HEK293 (cell line): ENCODE data around the gene THBS3.

Source experiments
- FEZF1 ChIP-seq: fragments of 450-650 bp; formaldehyde crosslinking; IDR thresholded peaks from 2 replicates; pipeline ENCODE4 v1.5.1; 2016; ENCODE audit warnings: missing biosample characterization, missing genetic modification characterization
- HOXA7 ChIP-seq: sonication (generic); formaldehyde crosslinking; IDR thresholded peaks from 2 replicates; pipeline ENCODE4 v1.8.1; 2022; ENCODE audit warnings: missing genetic modification reagents, borderline replicate concordance
- KLF9 ChIP-seq: fragments of 450-650 bp; formaldehyde crosslinking; IDR thresholded peaks from 2 replicates; pipeline ENCODE4 v1.5.1; 2016; ENCODE audit warnings: missing biosample characterization, missing genetic modification characterization, low read depth
- PRDM1 ChIP-seq: fragments of 450-650 bp; formaldehyde crosslinking; IDR thresholded peaks from 2 replicates; pipeline ENCODE4; 2016; ENCODE audit warnings: missing biosample characterization, missing genetic modification characterization
- SP2 ChIP-seq: fragments of 450-650 bp; formaldehyde crosslinking; IDR thresholded peaks from 2 replicates; pipeline ENCODE4 v1.5.1; 2016; ENCODE audit warnings: missing biosample characterization, missing genetic modification characterization
- SP3 ChIP-seq: fragments of 450-650 bp; formaldehyde crosslinking; IDR thresholded peaks from 2 replicates; pipeline ENCODE4 v1.5.1; 2016; ENCODE audit warnings: missing biosample characterization, missing genetic modification characterization
- TCF7L2 ChIP-seq: IDR thresholded peaks from 2 replicates; pipeline ENCODE4 v1.6.1; 2011; ENCODE audit warnings: low read depth, mild to moderate bottlenecking, inconsistent platforms, low read length, moderate library complexity, borderline replicate concordance
- ZFHX2 ChIP-seq: fragments of 450-650 bp; formaldehyde crosslinking; conservative IDR thresholded peaks from 2 replicates; pipeline ENCODE4 v1.5.1; 2016; ENCODE audit warnings: missing biosample characterization, missing genetic modification characterization
- ZIC2 ChIP-seq: fragments of 450-650 bp; formaldehyde crosslinking; IDR thresholded peaks from 2 replicates; pipeline ENCODE4 v1.5.1; 2016; ENCODE audit warnings: missing biosample characterization, missing genetic modification characterization
- ZNF2 ChIP-seq: fragments of 450-650 bp; formaldehyde crosslinking; IDR thresholded peaks from 2 replicates; pipeline ENCODE4 v1.5.1; 2016; ENCODE audit warnings: missing biosample characterization, missing genetic modification characterization
- ZNF548 ChIP-seq: fragments of 450-650 bp; formaldehyde crosslinking; IDR thresholded peaks from 2 replicates; pipeline ENCODE4 v1.5.1; 2016; ENCODE audit warnings: missing biosample characterization, missing genetic modification characterization
- ZNF549 ChIP-seq: fragments of 450-650 bp; IDR thresholded peaks from 2 replicates; pipeline ENCODE4 v1.5.1; 2018; ENCODE audit warnings: missing biosample characterization, missing genetic modification characterization, mild to moderate bottlenecking, inconsistent platforms, moderate library complexity
- ZNF610 ChIP-seq: fragments of 450-650 bp; formaldehyde crosslinking; IDR thresholded peaks from 2 replicates; pipeline ENCODE4 v1.5.1; 2016; ENCODE audit warnings: missing biosample characterization, missing genetic modification characterization, borderline replicate concordance
- ZNF626 ChIP-seq: fragments of 450-650 bp; sonication (Bioruptor Pico); formaldehyde crosslinking; IDR thresholded peaks from 2 replicates; pipeline ENCODE4 v1.5.1; 2018; ENCODE audit warnings: missing biosample characterization, missing genetic modification characterization, inconsistent platforms
- ZNF677 ChIP-seq: fragments of 450-650 bp; IDR thresholded peaks from 2 replicates; pipeline ENCODE4 v1.5.0; 2018; ENCODE audit warnings: missing biosample characterization, mild to moderate bottlenecking, missing genetic modification characterization, moderate library complexity
- ZNF76 ChIP-seq: fragments of 450-650 bp; formaldehyde crosslinking; IDR thresholded peaks from 2 replicates; pipeline ENCODE4; 2016; ENCODE audit warnings: low read depth, missing biosample characterization, missing genetic modification characterization, borderline replicate concordance
- TF ChIP-seq, protein P1 (sequence below): fragments of 450-650 bp; formaldehyde crosslinking; IDR thresholded peaks from 2 replicates; pipeline ENCODE4 v1.5.1; 2016; ENCODE audit warnings: missing biosample characterization, missing genetic modification characterization
- TF ChIP-seq, protein P2 (sequence below): fragments of 450-650 bp; formaldehyde crosslinking; IDR thresholded peaks from 2 replicates; pipeline ENCODE4 v1.5.1; 2016; ENCODE audit warnings: missing biosample characterization, missing genetic modification characterization
- TF ChIP-seq, protein P3 (sequence below): fragments of 450-650 bp; formaldehyde crosslinking; IDR thresholded peaks from 2 replicates; pipeline ENCODE4 v1.5.1; 2017; ENCODE audit warnings: missing biosample characterization, missing genetic modification characterization
- TF ChIP-seq, protein P4 (sequence below): fragments of 450-650 bp; formaldehyde crosslinking; IDR thresholded peaks from 2 replicates; pipeline ENCODE4 v1.5.1; 2016; ENCODE audit warnings: missing biosample characterization, missing genetic modification characterization
- TF ChIP-seq, protein P5 (sequence below): fragments of 450-650 bp; IDR thresholded peaks from 2 replicates; pipeline ENCODE4 v1.5.1; 2018; ENCODE audit warnings: missing biosample characterization, missing genetic modification characterization
- TF ChIP-seq, protein P6 (sequence below): fragments of 450-650 bp; formaldehyde crosslinking; IDR thresholded peaks from 2 replicates; pipeline ENCODE4 v1.5.1; 2017; ENCODE audit warnings: missing biosample characterization, missing genetic modification characterization
- TF ChIP-seq, protein P7 (sequence below): fragments of 450-650 bp; formaldehyde crosslinking; IDR thresholded peaks from 2 replicates; pipeline ENCODE4 v1.5.1; 2017; ENCODE audit warnings: missing biosample characterization, missing genetic modification characterization
- TF ChIP-seq, protein P8 (sequence below): fragments of 450-650 bp; formaldehyde crosslinking; IDR thresholded peaks from 2 replicates; pipeline ENCODE4 v1.5.1; 2016; ENCODE audit warnings: missing biosample characterization, missing genetic modification characterization

THBS3 gene

DNA sequence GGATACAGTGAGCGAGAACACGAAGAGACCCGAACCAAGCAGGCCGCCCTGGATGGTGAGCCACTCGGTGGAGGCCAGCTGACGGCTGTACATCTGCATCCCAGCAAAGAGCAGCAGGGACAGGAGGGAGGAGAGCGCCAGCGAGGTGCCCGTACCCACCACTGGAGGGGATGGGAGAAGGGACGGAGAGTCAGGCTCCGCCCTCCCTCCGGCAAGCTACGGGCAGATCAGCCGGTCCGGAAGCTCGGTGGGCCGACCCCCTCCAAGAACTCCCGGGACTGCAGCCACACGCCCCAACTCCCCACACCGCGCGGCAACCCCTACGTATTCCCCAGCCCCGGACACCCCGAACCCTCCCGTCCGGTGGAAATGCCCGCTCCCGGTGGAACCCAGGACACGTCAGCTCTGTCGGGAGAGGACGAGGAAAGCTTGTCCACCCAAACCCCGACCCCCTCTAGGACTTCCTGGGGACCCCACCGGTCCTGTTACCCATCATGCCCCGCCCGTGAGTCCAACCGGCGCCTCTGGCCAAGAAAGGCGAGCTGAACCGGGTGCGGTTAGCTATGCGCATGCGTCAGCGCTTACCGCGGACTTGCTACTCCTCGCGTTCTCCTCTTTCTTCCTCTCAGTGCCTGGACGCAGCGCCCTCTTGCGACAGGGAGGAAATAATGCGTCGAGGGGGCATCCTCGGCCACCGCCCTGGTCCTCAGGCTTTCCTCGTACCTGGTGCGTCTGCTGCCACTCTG lies 34.8 kb downstream of the THBS3 start, which contains the start of gene KRTCAP2 (continued):
- TF ChIP-seq, protein P1, sequence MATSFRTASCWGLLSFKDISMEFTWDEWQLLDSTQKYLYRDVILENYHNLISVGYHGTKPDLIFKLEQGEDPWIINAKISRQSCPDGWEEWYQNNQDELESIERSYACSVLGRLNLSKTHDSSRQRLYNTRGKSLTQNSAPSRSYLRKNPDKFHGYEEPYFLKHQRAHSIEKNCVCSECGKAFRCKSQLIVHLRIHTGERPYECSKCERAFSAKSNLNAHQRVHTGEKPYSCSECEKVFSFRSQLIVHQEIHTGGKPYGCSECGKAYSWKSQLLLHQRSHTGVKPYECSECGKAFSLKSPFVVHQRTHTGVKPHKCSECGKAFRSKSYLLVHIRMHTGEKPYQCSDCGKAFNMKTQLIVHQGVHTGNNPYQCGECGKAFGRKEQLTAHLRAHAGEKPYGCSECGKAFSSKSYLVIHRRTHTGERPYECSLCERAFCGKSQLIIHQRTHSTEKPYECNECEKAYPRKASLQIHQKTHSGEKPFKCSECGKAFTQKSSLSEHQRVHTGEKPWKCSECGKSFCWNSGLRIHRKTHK (tag by site-specific recombination), result no peak
- TF ChIP-seq, protein P2, sequence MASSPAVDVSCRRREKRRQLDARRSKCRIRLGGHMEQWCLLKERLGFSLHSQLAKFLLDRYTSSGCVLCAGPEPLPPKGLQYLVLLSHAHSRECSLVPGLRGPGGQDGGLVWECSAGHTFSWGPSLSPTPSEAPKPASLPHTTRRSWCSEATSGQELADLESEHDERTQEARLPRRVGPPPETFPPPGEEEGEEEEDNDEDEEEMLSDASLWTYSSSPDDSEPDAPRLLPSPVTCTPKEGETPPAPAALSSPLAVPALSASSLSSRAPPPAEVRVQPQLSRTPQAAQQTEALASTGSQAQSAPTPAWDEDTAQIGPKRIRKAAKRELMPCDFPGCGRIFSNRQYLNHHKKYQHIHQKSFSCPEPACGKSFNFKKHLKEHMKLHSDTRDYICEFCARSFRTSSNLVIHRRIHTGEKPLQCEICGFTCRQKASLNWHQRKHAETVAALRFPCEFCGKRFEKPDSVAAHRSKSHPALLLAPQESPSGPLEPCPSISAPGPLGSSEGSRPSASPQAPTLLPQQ (tag by site-specific recombination), result peak; percentile 90
- TF ChIP-seq HOXA7 (CRISPR knock-in tag) (no peak), ZNF549 (no peak), PRDM1 (tag by site-specific recombination) (no peak), ZIC2 (tag by site-specific recombination) (no peak), TCF7L2 (no peak), ZNF548 (tag by site-specific recombination) (no peak), KLF9 (tag by site-specific recombination) (peak; percentile 76), ZNF610 (tag by site-specific recombination) (no peak), FEZF1 (no peak), ZFHX2 (tag by site-specific recombination) (0 out of 2 replicates have a peak, but pooled peaks have one; percentile 18), ZNF2 (tag by site-specific recombination) (0 out of 2 replicates have a peak, but pooled peaks have one; percentile 77), ZNF677 (tag by site-specific recombination) (no peak), ZNF626 (tag by site-specific recombination) (no peak), SP3 (tag by site-specific recombination) (peak; percentile 65), ZNF76 (tag by site-specific recombination) (peak; percentile 94), SP2 (tag by site-specific recombination) (peak; percentile 70)
- TF ChIP-seq, protein P3, sequence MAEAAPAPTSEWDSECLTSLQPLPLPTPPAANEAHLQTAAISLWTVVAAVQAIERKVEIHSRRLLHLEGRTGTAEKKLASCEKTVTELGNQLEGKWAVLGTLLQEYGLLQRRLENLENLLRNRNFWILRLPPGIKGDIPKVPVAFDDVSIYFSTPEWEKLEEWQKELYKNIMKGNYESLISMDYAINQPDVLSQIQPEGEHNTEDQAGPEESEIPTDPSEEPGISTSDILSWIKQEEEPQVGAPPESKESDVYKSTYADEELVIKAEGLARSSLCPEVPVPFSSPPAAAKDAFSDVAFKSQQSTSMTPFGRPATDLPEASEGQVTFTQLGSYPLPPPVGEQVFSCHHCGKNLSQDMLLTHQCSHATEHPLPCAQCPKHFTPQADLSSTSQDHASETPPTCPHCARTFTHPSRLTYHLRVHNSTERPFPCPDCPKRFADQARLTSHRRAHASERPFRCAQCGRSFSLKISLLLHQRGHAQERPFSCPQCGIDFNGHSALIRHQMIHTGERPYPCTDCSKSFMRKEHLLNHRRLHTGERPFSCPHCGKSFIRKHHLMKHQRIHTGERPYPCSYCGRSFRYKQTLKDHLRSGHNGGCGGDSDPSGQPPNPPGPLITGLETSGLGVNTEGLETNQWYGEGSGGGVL, result peak; percentile 79
- TF ChIP-seq, protein P4, sequence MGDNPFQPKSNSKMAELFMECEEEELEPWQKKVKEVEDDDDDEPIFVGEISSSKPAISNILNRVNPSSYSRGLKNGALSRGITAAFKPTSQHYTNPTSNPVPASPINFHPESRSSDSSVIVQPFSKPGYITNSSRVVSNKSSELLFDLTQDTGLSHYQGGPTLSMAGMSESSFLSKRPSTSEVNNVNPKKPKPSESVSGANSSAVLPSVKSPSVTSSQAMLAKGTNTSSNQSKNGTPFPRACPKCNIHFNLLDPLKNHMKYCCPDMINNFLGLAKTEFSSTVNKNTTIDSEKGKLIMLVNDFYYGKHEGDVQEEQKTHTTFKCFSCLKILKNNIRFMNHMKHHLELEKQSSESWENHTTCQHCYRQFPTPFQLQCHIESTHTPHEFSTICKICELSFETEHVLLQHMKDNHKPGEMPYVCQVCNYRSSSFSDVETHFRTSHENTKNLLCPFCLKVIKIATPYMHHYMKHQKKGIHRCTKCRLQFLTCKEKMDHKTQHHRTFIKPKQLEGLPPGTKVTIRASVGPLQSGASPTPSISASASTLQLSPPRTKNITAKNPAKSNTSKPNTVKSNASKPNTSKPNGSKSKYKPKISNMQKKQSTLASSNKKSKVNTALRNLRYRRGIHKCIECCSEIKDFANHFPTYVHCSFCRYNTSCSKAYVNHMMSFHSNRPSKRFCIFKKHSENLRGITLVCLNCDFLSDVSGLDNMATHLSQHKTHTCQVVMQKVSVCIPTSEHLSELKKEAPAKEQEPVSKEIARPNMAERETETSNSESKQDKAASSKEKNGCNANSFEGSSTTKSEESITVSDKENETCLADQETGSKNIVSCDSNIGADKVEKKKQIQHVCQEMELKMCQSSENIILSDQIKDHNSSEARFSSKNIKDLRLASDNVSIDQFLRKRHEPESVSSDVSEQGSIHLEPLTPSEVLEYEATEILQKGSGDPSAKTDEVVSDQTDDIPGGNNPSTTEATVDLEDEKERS, result no peak
- TF ChIP-seq, protein P5, sequence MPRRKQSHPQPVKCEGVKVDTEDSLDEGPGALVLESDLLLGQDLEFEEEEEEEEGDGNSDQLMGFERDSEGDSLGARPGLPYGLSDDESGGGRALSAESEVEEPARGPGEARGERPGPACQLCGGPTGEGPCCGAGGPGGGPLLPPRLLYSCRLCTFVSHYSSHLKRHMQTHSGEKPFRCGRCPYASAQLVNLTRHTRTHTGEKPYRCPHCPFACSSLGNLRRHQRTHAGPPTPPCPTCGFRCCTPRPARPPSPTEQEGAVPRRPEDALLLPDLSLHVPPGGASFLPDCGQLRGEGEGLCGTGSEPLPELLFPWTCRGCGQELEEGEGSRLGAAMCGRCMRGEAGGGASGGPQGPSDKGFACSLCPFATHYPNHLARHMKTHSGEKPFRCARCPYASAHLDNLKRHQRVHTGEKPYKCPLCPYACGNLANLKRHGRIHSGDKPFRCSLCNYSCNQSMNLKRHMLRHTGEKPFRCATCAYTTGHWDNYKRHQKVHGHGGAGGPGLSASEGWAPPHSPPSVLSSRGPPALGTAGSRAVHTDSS (tag by site-specific recombination), result peak; percentile 84
- TF ChIP-seq, protein P6, sequence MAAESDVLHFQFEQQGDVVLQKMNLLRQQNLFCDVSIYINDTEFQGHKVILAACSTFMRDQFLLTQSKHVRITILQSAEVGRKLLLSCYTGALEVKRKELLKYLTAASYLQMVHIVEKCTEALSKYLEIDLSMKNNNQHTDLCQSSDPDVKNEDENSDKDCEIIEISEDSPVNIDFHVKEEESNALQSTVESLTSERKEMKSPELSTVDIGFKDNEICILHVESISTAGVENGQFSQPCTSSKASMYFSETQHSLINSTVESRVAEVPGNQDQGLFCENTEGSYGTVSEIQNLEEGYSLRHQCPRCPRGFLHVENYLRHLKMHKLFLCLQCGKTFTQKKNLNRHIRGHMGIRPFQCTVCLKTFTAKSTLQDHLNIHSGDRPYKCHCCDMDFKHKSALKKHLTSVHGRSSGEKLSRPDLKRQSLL (tag by site-specific recombination), result 0 out of 2 replicates have a peak, but pooled peaks have one; percentile 8
- TF ChIP-seq, protein P7, sequence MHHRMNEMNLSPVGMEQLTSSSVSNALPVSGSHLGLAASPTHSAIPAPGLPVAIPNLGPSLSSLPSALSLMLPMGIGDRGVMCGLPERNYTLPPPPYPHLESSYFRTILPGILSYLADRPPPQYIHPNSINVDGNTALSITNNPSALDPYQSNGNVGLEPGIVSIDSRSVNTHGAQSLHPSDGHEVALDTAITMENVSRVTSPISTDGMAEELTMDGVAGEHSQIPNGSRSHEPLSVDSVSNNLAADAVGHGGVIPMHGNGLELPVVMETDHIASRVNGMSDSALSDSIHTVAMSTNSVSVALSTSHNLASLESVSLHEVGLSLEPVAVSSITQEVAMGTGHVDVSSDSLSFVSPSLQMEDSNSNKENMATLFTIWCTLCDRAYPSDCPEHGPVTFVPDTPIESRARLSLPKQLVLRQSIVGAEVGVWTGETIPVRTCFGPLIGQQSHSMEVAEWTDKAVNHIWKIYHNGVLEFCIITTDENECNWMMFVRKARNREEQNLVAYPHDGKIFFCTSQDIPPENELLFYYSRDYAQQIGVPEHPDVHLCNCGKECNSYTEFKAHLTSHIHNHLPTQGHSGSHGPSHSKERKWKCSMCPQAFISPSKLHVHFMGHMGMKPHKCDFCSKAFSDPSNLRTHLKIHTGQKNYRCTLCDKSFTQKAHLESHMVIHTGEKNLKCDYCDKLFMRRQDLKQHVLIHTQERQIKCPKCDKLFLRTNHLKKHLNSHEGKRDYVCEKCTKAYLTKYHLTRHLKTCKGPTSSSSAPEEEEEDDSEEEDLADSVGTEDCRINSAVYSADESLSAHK (tag by site-specific recombination), result peak; percentile 5; the same call in 1 of the 2 replicates
- TF ChIP-seq, protein P8, sequence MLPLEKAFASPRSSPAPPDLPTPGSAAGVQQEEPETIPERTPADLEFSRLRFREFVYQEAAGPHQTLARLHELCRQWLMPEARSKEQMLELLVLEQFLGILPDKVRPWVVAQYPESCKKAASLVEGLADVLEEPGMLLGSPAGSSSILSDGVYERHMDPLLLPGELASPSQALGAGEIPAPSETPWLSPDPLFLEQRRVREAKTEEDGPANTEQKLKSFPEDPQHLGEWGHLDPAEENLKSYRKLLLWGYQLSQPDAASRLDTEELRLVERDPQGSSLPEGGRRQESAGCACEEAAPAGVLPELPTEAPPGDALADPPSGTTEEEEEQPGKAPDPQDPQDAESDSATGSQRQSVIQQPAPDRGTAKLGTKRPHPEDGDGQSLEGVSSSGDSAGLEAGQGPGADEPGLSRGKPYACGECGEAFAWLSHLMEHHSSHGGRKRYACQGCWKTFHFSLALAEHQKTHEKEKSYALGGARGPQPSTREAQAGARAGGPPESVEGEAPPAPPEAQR (tag by site-specific recombination), result no peak
